NB4 (cell line): Measurements from ENCODE around the gene CENPO.

ENCODE experiments used
- DNase-seq: peaks from one replicate; pipeline ENCODE4 v3.0.0; 2010; ENCODE audit warnings: low read depth
- H3K4me3 ChIP-seq: one replicate; pipeline ENCODE4 v1.5.1; 2011; ENCODE audit warnings: mild to moderate bottlenecking, low read depth, low read length, moderate library complexity
- CTCF ChIP-seq: IDR thresholded peaks from one replicate; pipeline ENCODE4 v1.5.1; 2012; ENCODE audit warnings: low read depth, low read length
- MAX ChIP-seq: IDR thresholded peaks from 2 replicates; pipeline ENCODE4 v1.6.1; 2011; ENCODE audit warnings: low read depth, low read length
- MYC ChIP-seq: IDR thresholded peaks from 2 replicates; pipeline ENCODE4 v1.6.1; 2011; ENCODE audit warnings: low read depth, low read length
- POLR2A ChIP-seq: IDR thresholded peaks from 2 replicates; pipeline ENCODE4 v1.6.1; 2011; ENCODE audit warnings: mild to moderate bottlenecking; ENCODE audit not compliant: insufficient read length; ENCODE audit errors: extremely low read depth

The CENPO gene

GRCh38 chr2:24818721-24819167, 25.5 kb downstream of the CENPO start:
- DNase-seq = no peak
- no peak overlapping the region for H3K4me3 ChIP-seq
- TF ChIP-seq MYC (no peak), POLR2A (no peak), CTCF (no peak), MAX (no peak)

DNA sequence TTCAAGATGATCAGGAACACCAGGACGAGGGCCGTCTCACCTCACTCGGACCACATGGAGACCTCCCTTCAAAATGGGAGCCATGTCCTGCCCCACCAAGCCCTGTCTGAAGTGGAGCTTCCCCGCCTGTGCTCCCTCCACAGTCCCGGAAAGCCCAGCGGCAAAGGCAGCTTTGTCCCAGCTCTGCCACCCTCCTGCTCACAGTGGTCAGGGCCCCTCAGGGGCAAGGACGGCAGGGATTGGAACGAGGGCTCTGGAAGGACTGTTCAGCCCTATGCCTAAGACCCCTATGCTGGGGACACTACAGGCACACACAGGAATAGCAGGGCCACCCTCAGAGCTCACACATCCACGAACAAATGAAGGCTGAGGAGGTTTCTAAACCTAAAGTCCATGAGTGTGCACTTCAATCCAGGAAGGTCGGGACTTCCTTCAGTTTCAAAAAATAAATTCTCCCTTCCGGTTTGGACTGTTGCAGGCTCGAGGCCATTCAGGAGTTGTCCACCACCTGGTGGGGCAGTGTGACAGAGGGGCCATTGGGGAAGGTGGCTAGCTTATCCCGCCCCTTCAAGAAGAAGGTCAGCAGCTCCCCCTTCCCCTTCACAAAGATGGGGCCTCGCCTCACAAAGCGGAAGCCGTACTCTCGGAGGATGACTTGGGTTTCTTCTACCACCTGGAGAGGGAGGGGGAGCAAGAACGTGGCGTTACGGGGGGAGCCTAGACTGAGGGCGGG, 26.4 kb downstream of the CENPO start:
- TF ChIP-seq POLR2A (no peak), CTCF (no peak), MAX (no peak), MYC (no peak)
- no peak overlapping the region for H3K4me3 ChIP-seq
- DNase-seq = no peak

DNA sequence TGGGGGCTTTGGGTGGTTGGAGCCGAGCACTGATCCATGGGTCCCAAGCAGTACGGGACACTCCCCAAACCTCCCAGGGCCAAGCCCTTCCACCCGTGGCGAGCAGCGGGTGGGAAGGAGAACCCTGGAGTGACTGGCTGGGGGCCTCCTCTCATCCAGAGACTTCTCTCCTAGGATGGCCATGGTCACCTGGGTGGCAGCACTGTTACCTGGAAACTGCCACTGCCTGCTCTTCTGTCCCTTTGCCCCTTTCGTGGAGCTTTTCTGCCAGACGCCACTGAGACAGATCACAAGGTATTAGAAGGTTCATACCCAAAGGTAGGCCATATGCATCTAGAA, 26.9 kb downstream of the CENPO start:
- no peak overlapping the region for H3K4me3 ChIP-seq
- no peak for TF ChIP-seq POLR2A
- TF ChIP-seq MAX = no peak
- TF ChIP-seq MYC = no peak
- no peak for TF ChIP-seq CTCF
- DNase-seq = no peak

GRCh38 chr2:24820598-24821432, 27.6 kb downstream of the CENPO start:
- TF ChIP-seq POLR2A (no peak), CTCF (no peak), MYC (no peak), MAX (no peak)
- no peak overlapping the region for H3K4me3 ChIP-seq
- no peak for DNase-seq

DNA sequence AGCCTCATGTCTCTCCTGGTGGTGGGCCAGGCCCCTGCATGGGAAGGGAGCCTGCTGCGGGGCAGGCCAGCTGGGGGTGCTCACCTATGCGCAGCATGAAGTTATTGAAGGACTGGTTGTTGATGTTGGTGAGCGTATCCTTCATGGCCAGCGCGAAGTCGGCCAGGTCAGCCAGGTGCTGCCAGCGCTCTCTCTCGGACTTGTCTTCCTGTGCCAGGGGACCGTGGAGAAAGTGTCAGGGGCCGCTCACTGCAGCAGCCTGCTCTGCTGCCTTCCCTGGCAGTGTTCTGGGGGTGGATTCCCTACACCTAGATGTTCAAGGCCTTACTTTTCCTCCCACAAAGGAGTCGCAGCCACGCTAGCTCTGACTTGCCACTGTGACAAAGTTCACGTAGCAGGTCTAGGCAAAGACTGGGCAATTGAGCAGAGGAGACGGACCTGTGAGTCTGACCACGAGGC, 28.2 kb downstream of the CENPO start:
- no peak for TF ChIP-seq POLR2A
- no peak for TF ChIP-seq MYC
- no peak for TF ChIP-seq MAX
- TF ChIP-seq CTCF = no peak
- H3K4me3 ChIP-seq = no peak overlapping the region
- DNase-seq = no peak
